Mesodermal cell (in vitro differentiated cells): ENCODE results near the gene ANO9.

ENCODE experiments used
- H3K27ac ChIP-seq: 2 replicates; pipeline ENCODE4 v1.7.0; 2013; ENCODE audit warnings: mild to moderate bottlenecking, low read depth, low read length, moderate library complexity; ENCODE audit not compliant: severe bottlenecking
- H3K36me3 ChIP-seq: 2 replicates; pipeline ENCODE4 v1.7.1; 2013; ENCODE audit warnings: mild to moderate bottlenecking, low read length, moderate library complexity; ENCODE audit not compliant: control insufficient read depth, insufficient read depth
- H3K4me1 ChIP-seq: one replicate; pipeline ENCODE4 v1.7.1; 2013; ENCODE audit warnings: mild to moderate bottlenecking, low read length; ENCODE audit not compliant: insufficient read depth, control insufficient read depth, poor library complexity, severe bottlenecking
- H3K4me3 ChIP-seq: 2 replicates; pipeline ENCODE4 v1.7.0; 2013; ENCODE audit warnings: low read length, control low read depth, mild to moderate bottlenecking; ENCODE audit not compliant: insufficient read depth, poor library complexity, severe bottlenecking; ENCODE audit errors: extremely low read depth
- H3K9me3 ChIP-seq: 2 replicates; pipeline ENCODE4 v1.7.1; 2013; ENCODE audit warnings: mild to moderate bottlenecking, low read length, moderate library complexity; ENCODE audit not compliant: control insufficient read depth
- WGBS, 2 experiments: methylation state at CpG; one replicate each; pipeline ENCODE4 v1.1.5; 2013; ENCODE audit warnings: missing lambda C conversion rate in 2 of 2; ENCODE audit not compliant: insufficient coverage in 2 of 2; 5-methylcytosine and 5-hydroxymethylcytosine counted together

The ANO9 gene

GRCh38 chr11:380095-380480 lies 61.7 kb downstream of the ANO9 start:
- H3K9me3 ChIP-seq = no peaks in the 10 kb centered on the region
- no peak overlapping the region for H3K27ac ChIP-seq
- H3K4me1 ChIP-seq = no peaks in the 10 kb centered on the region
- H3K36me3 ChIP-seq = peaks cover 34% of the 10 kb centered on the region
- WGBS, 2 experiments = 96% methylated on average over 25 to 33 of the region's 35 CpGs
- no peak overlapping the region for H3K4me3 ChIP-seq

- 97% methylated on average over 79 to 84 of the region's 87 CpGs for WGBS, 2 experiments
- H3K36me3 ChIP-seq = peaks cover 35% of the 10 kb centered on the region
Observed at GRCh38 chr11:379205-380094, 62.4 kb downstream of the ANO9 start.

GRCh38 chr11:377883-378500 lies 63.8 kb downstream of the ANO9 start:
- no peak overlapping the region for H3K27ac ChIP-seq
- H3K4me3 ChIP-seq = no peak overlapping the region
- WGBS, 2 experiments = 83 to 92% methylated on average over 11 of the region's 11 CpGs
- H3K4me1 ChIP-seq = no peaks in the 10 kb centered on the region
- peaks cover 10% of the 10 kb centered on the region for H3K9me3 ChIP-seq
- H3K36me3 ChIP-seq = peaks cover 46% of the 10 kb centered on the region

More at GRCh38 chr11:379205-380094, 62.4 kb downstream of the ANO9 start:
- no peak overlapping the region for H3K27ac ChIP-seq
- no peak overlapping the region for H3K4me3 ChIP-seq
- H3K4me1 ChIP-seq = no peaks in the 10 kb centered on the region
- no peaks in the 10 kb centered on the region for H3K9me3 ChIP-seq

GRCh38 chr11:377174-377865 lies 64.5 kb downstream of the ANO9 start:
- no peaks in the 10 kb centered on the region for H3K4me1 ChIP-seq
- peaks cover 10% of the 10 kb centered on the region for H3K9me3 ChIP-seq
- no peak overlapping the region for H3K4me3 ChIP-seq
- peaks cover 49% of the 10 kb centered on the region for H3K36me3 ChIP-seq
- H3K27ac ChIP-seq = no peak overlapping the region
- WGBS, 2 experiments = 96% methylated on average over 36 to 44 of the region's 44 CpGs

GRCh38 chr11:376531-377173 lies 65.2 kb downstream of the ANO9 start:
- Histone ChIP-seq H3K9me3 (peaks cover 10% of the 10 kb centered on the region), H3K4me3 (no peak overlapping the region), H3K27ac (no peak overlapping the region), H3K4me1 (no peaks in the 10 kb centered on the region), H3K36me3 (peaks cover 49% of the 10 kb centered on the region)
- WGBS, 2 experiments = 95 to 97% methylated on average over 55 to 69 of the region's 70 CpGs

- Histone ChIP-seq H3K9me3 (peaks cover 10% of the 10 kb centered on the region), H3K36me3 (peaks cover 46% of the 10 kb centered on the region), H3K27ac (no peak overlapping the region), H3K4me1 (no peaks in the 10 kb centered on the region), H3K4me3 (no peak overlapping the region)
- 94 to 96% methylated on average over 36 to 38 of the region's 41 CpGs for WGBS, 2 experiments
Observed at GRCh38 chr11:375065-376025, 66.5 kb downstream of the ANO9 start.

GRCh38 chr11:373716-374551 lies 67.9 kb downstream of the ANO9 start:
- peaks cover 10% of the 10 kb centered on the region for H3K9me3 ChIP-seq
- peaks cover 32% of the 10 kb centered on the region for H3K36me3 ChIP-seq
- no peaks in the 10 kb centered on the region for H3K4me1 ChIP-seq
- H3K27ac ChIP-seq = no peak overlapping the region
- no peak overlapping the region for H3K4me3 ChIP-seq
- WGBS, 2 experiments = 93 to 95% methylated on average over 19 to 20 of the region's 23 CpGs

GRCh38 chr11:372809-373715 lies 68.7 kb downstream of the ANO9 start:
- Histone ChIP-seq H3K4me3 (no peak overlapping the region), H3K9me3 (peaks cover 10% of the 10 kb centered on the region), H3K27ac (no peak overlapping the region), H3K36me3 (peaks cover 27% of the 10 kb centered on the region), H3K4me1 (no peaks in the 10 kb centered on the region)
- WGBS, 2 experiments = 95% methylated on average over 28 to 34 of the region's 41 CpGs
